ENCODE data around the gene SAMD13. TPM values are rescaled to one million over a fixed set of nuclear protein-coding genes. Genes with fewer than 3 reads are reported as not detected.

Gene SAMD13
- total RNA-seq, 1 experiment from 2014 or later, result 0.59 TPM

GRCh38 chr1:84348759-84349158, 47.3 kb downstream of the SAMD13 start:
- no peak for TF ChIP-seq CTCF (IDR thresholded peaks at IDR 0.05; ENCODE audit: insufficient read depth in 1 of 2, low read depth in 1 of 2, low read length in 1 of 2, severe bottlenecking in 1 of 2, unreplicated experiment in 1 of 2)
- no TSS peak for BruUV-seq (replicated peaks)
- H3K27me3 ChIP-seq (replicated peaks; ENCODE audit: control insufficient read depth, insufficient read depth, low read length), result no peaks in the 10 kb centered on the region
- no peaks in the 10 kb centered on the region for H3K36me3 ChIP-seq (ENCODE audit: control insufficient read depth, insufficient read depth, low read length)
- no peaks in the 10 kb centered on the region for H3K27me3 Mint-ChIP-seq (ENCODE audit: insufficient read depth, unreplicated experiment)
- H3K9me3 ChIP-seq, result no peaks in the 10 kb centered on the region
- POLR2A ChIA-PET, result no interaction called here
- no peak for DNase-seq
- CTCF ChIA-PET, result no interaction called here
- H3K9me3 Mint-ChIP-seq (ENCODE audit: unreplicated experiment), result no peaks in the 10 kb centered on the region
- no peak overlapping the region for H3K27ac Mint-ChIP-seq (ENCODE audit: unreplicated experiment)
- no peak overlapping the region for H3K4me3 Mint-ChIP-seq (ENCODE audit: unreplicated experiment)
- H3K4me1 ChIP-seq, result no peaks in the 10 kb centered on the region
- no peaks in the 10 kb centered on the region for H3K36me3 Mint-ChIP-seq (ENCODE audit: insufficient read depth, unreplicated experiment)
- no peak overlapping the region for H3K4me3 ChIP-seq (ENCODE audit: low read depth, low read length)
- H3K4me1 Mint-ChIP-seq (ENCODE audit: low read depth, unreplicated experiment), result no peaks in the 10 kb centered on the region
- intact Hi-C loops (cut with micrococcal nuclease; ENCODE audit: unreplicated experiment), result no loop called here

- BruUV-seq (replicated peaks), result no TSS peak
- H3K4me3 Mint-ChIP-seq (ENCODE audit: unreplicated experiment), result no peak overlapping the region
- ChIA-PET CTCF (no interaction called here), POLR2A (no interaction called here)
- H3K36me3 ChIP-seq (ENCODE audit: control insufficient read depth, insufficient read depth, low read length), result no peaks in the 10 kb centered on the region
- H3K27ac Mint-ChIP-seq (ENCODE audit: unreplicated experiment), result no peak overlapping the region
- no peaks in the 10 kb centered on the region for H3K9me3 Mint-ChIP-seq (ENCODE audit: unreplicated experiment)
- H3K27me3 ChIP-seq (replicated peaks; ENCODE audit: control insufficient read depth, insufficient read depth, low read length), result no peaks in the 10 kb centered on the region
- intact Hi-C loops (cut with micrococcal nuclease; ENCODE audit: unreplicated experiment), result no loop called here
- H3K27me3 Mint-ChIP-seq (ENCODE audit: insufficient read depth, unreplicated experiment), result no peaks in the 10 kb centered on the region
- no peaks in the 10 kb centered on the region for H3K36me3 Mint-ChIP-seq (ENCODE audit: insufficient read depth, unreplicated experiment)
- no peaks in the 10 kb centered on the region for H3K4me1 ChIP-seq
- no peak for TF ChIP-seq CTCF (IDR thresholded peaks at IDR 0.05; ENCODE audit: insufficient read depth in 1 of 2, low read depth in 1 of 2, low read length in 1 of 2, severe bottlenecking in 1 of 2, unreplicated experiment in 1 of 2)
- H3K9me3 ChIP-seq, result no peaks in the 10 kb centered on the region
- H3K4me1 Mint-ChIP-seq (ENCODE audit: low read depth, unreplicated experiment), result no peaks in the 10 kb centered on the region
- no peak for DNase-seq
- no peak overlapping the region for H3K4me3 ChIP-seq (ENCODE audit: low read depth, low read length)
Measured at GRCh38 chr1:84350104-84350503, 48.6 kb downstream of the SAMD13 start.

GRCh38 chr1:84350550-84350949, 49.0 kb downstream of the SAMD13 start:
- no peak for TF ChIP-seq CTCF (IDR thresholded peaks at IDR 0.05; ENCODE audit: insufficient read depth in 1 of 2, low read depth in 1 of 2, low read length in 1 of 2, severe bottlenecking in 1 of 2, unreplicated experiment in 1 of 2)
- no peaks in the 10 kb centered on the region for H3K4me1 ChIP-seq
- DNase-seq, result no peak
- no TSS peak for BruUV-seq (replicated peaks)
- Mint-ChIP-seq H3K4me1 (ENCODE audit: low read depth, unreplicated experiment) (no peaks in the 10 kb centered on the region), H3K27ac (ENCODE audit: unreplicated experiment) (no peak overlapping the region), H3K9me3 (ENCODE audit: unreplicated experiment) (no peaks in the 10 kb centered on the region), H3K27me3 (ENCODE audit: insufficient read depth, unreplicated experiment) (no peaks in the 10 kb centered on the region), H3K4me3 (ENCODE audit: unreplicated experiment) (no peak overlapping the region), H3K36me3 (ENCODE audit: insufficient read depth, unreplicated experiment) (no peaks in the 10 kb centered on the region)
- POLR2A ChIA-PET, result no interaction called here
- no peaks in the 10 kb centered on the region for H3K27me3 ChIP-seq (replicated peaks; ENCODE audit: control insufficient read depth, insufficient read depth, low read length)
- no peaks in the 10 kb centered on the region for H3K9me3 ChIP-seq
- no peak overlapping the region for H3K4me3 ChIP-seq (ENCODE audit: low read depth, low read length)
- intact Hi-C loops (cut with micrococcal nuclease; ENCODE audit: unreplicated experiment), result no loop called here
- H3K36me3 ChIP-seq (ENCODE audit: control insufficient read depth, insufficient read depth, low read length), result no peaks in the 10 kb centered on the region
- CTCF ChIA-PET, result no interaction called here
